HT-29 (cell line): ENCODE results near the gene PREPL. TPM values are rescaled to one million over a fixed set of nuclear protein-coding genes. Genes with fewer than 3 reads are reported as not detected.

Experiments
- total RNA-seq: library from RNA; depleted of rRNA; stranded (reverse); fragments of >200 nt; shearing (Covaris generic); gene quantifications from 2 replicates; pipeline ENCODE4 v1.2.3, GENCODE V29; 2014; rRNA removed

The PREPL gene
- total RNA-seq, 1 experiment from 2014 or later = 19.0 TPM

Other genes with a start within 250 kb of the PREPL start
- 21.7 and 24.6 TPM in 2 replicates for gene PPM1B, start 192.6 kb downstream of the PREPL start, total RNA-seq
- gene SLC3A1, start 86.0 kb downstream of the PREPL start, total RNA-seq = 0.18 and 0.81 TPM in 2 replicates
- gene CAMKMT, start 453 bp upstream of the PREPL start, total RNA-seq = 8.3 and 17.0 TPM in 2 replicates